Measurements from ENCODE around the gene RING1. TPM values are rescaled to one million over a fixed set of nuclear protein-coding genes. Genes with fewer than 3 reads are reported as not detected.

Gene RING1
- total and polyA plus RNA-seq, 3 donors from 2014 or later, result 36.2 to 60.2 (median 38.0) TPM

GRCh38 chr6:33254591-33254990, 46.3 kb downstream of the RING1 start:
- WGBS, 2 donors, result 89 to 94% methylated on average over 4 of the region's 4 CpGs
- no peaks in the 10 kb centered on the region for H3K36me3 ChIP-seq (ENCODE audit: low read depth, missing control alignments)
- intact Hi-C loops (cut with DNase I; ENCODE audit: low total_unique reads), result no loop called here
- TF ChIP-seq, protein P1, sequence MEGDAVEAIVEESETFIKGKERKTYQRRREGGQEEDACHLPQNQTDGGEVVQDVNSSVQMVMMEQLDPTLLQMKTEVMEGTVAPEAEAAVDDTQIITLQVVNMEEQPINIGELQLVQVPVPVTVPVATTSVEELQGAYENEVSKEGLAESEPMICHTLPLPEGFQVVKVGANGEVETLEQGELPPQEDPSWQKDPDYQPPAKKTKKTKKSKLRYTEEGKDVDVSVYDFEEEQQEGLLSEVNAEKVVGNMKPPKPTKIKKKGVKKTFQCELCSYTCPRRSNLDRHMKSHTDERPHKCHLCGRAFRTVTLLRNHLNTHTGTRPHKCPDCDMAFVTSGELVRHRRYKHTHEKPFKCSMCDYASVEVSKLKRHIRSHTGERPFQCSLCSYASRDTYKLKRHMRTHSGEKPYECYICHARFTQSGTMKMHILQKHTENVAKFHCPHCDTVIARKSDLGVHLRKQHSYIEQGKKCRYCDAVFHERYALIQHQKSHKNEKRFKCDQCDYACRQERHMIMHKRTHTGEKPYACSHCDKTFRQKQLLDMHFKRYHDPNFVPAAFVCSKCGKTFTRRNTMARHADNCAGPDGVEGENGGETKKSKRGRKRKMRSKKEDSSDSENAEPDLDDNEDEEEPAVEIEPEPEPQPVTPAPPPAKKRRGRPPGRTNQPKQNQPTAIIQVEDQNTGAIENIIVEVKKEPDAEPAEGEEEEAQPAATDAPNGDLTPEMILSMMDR (IDR thresholded peaks at IDR 0.05), result no peak
- no peak for TF ChIP-seq POLR2A (IDR thresholded peaks at IDR 0.05)
- no peaks in the 10 kb centered on the region for H3K9me3 ChIP-seq
- no peak for DNase-seq
- no peaks in the 10 kb centered on the region for H3K27me3 ChIP-seq
- no peak overlapping the region for H3K27ac ChIP-seq
- H3K4me1 ChIP-seq, result peaks cover 9% of the 10 kb centered on the region
- H3K4me3 ChIP-seq, result no peak overlapping the region

DNA sequence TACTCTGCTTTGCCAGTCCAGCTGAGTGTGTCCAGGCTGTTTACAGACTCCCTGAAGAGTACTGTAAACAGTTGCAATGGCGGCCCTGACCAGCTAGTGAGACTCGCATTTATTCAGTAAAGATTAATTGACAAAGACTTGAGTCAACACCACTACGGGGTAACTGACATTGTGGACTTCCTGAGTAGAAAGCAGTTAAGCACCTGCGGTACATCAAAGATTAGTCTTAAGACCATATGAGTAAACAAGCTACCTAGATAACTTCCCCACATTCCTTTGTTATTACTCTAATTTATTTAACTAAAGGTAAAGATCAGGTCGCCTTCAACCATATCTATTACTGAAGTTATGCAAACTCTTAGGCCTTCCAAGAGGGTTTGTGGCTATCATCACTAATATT, 50.7 kb downstream of the RING1 start:
- Histone ChIP-seq H3K4me3 (no peak overlapping the region), H3K9me3 (no peaks in the 10 kb centered on the region), H3K27ac (no peak overlapping the region), H3K27me3 (no peaks in the 10 kb centered on the region), H3K36me3 (ENCODE audit: low read depth, missing control alignments) (no peaks in the 10 kb centered on the region), H3K4me1 (no peaks in the 10 kb centered on the region)
- intact Hi-C loops (cut with DNase I; ENCODE audit: low total_unique reads), result no loop called here
- TF ChIP-seq, protein P1 (IDR thresholded peaks at IDR 0.05), result no peak
- TF ChIP-seq POLR2A (IDR thresholded peaks at IDR 0.05), result no peak
- 94 to 96% methylated on average over 5 of the region's 5 CpGs for WGBS, 2 donors
- no peak for DNase-seq

MicroRNAs encoded within 50 kb of the gene (microRNA counts, 767-probe panel; counts per million panel counts)
- 0 to 152 counts per million in 2 donors for microRNA hsa-miR-219-1-3p
- microRNA hsa-miR-219-5p, result 0 to 152 counts per million in 2 donors

Small RNAs within 50 kb of the gene (microRNA-seq; reads per million reads assigned to microRNA genes)
- 0.69 to 1.4 reads per million in 2 donors for gene MIR219A1 (ENCODE audit: borderline number of aligned reads in 2 of 2, borderline replicate concordance in 1 of 2)

Small RNAs within 50 kb of the gene (small RNA-seq; reads per million reads assigned to genes)
- gene MIR219A1 (1.1 to 1.2 reads per million in 2 donors), gene RNY4P10 (0 reads per million in 2 donors)

Other genes starting within 250 kb of the RING1 start
- 100 to 1,000 TPM; 312 to 334 TPM for gene BRD2, start 239.9 kb upstream of the RING1 start, total RNA-seq
- 299 TPM for gene BRD2, start 239.9 kb upstream of the RING1 start, polyA plus RNA-seq (ENCODE audit: insufficient read depth, low read depth, low replicate concordance)
- 1 to 10 TPM; 1.2 to 1.7 TPM for gene HLA-DOA, start 198.9 kb upstream of the RING1 start, total RNA-seq
- gene HLA-DOA, start 198.9 kb upstream of the RING1 start, polyA plus RNA-seq (ENCODE audit: insufficient read depth, low read depth, low replicate concordance), result 13.5 TPM
- gene HLA-DPA1, start 134.9 kb upstream of the RING1 start, total RNA-seq, result 10 to 100 TPM; 26.5 to 48.9 TPM
- 143 TPM for gene HLA-DPA1, start 134.9 kb upstream of the RING1 start, polyA plus RNA-seq (ENCODE audit: insufficient read depth, low read depth, low replicate concordance)
- gene HLA-DPB1, start 132.5 kb upstream of the RING1 start, total RNA-seq, result 10 to 100 TPM; 14.4 to 39.5 TPM
- gene HLA-DPB1, start 132.5 kb upstream of the RING1 start, polyA plus RNA-seq (ENCODE audit: insufficient read depth, low read depth, low replicate concordance), result 183 TPM
- gene COL11A2, start 16.0 kb upstream of the RING1 start, total RNA-seq, result 1 to 10 TPM; 8.6 to 8.8 TPM
- 8.2 TPM for gene COL11A2, start 16.0 kb upstream of the RING1 start, polyA plus RNA-seq (ENCODE audit: insufficient read depth, low read depth, low replicate concordance)
- gene RXRB, start 7.8 kb upstream of the RING1 start, total RNA-seq, result 10 to 100 TPM; 42.9 to 47.3 TPM
- gene RXRB, start 7.8 kb upstream of the RING1 start, polyA plus RNA-seq (ENCODE audit: insufficient read depth, low read depth, low replicate concordance), result 45.2 TPM
- gene SLC39A7, start 7.6 kb upstream of the RING1 start, total RNA-seq, result 10 to 100 TPM; 79.1 to 85.7 TPM
- 87.7 TPM for gene SLC39A7, start 7.6 kb upstream of the RING1 start, polyA plus RNA-seq (ENCODE audit: insufficient read depth, low read depth, low replicate concordance)
- 10 to 100 TPM; 25.4 to 26.3 TPM for gene HSD17B8, start 3.8 kb upstream of the RING1 start, total RNA-seq
- 11.2 TPM for gene HSD17B8, start 3.8 kb upstream of the RING1 start, polyA plus RNA-seq (ENCODE audit: insufficient read depth, low read depth, low replicate concordance)
- gene VPS52, start 63.4 kb downstream of the RING1 start, total RNA-seq, result 10 to 100 TPM; 71.0 to 85.0 TPM
- 87.1 TPM for gene VPS52, start 63.4 kb downstream of the RING1 start, polyA plus RNA-seq (ENCODE audit: insufficient read depth, low read depth, low replicate concordance)
- 1,000 to 10,000 TPM in 1 of 2 donors, 100 to 1,000 TPM in 1; 685 to 1,953 TPM for gene RPS18, start 63.6 kb downstream of the RING1 start, total RNA-seq
- 2,185 TPM for gene RPS18, start 63.6 kb downstream of the RING1 start, polyA plus RNA-seq (ENCODE audit: insufficient read depth, low read depth, low replicate concordance)
- gene B3GALT4, start 68.6 kb downstream of the RING1 start, total RNA-seq, result 10 to 100 TPM; 18.0 to 18.3 TPM
- gene B3GALT4, start 68.6 kb downstream of the RING1 start, polyA plus RNA-seq (ENCODE audit: insufficient read depth, low read depth, low replicate concordance), result 55.4 TPM
- gene WDR46, start 80.7 kb downstream of the RING1 start, total RNA-seq, result 10 to 100 TPM; 63.2 to 71.2 TPM
- 61.6 TPM for gene WDR46, start 80.7 kb downstream of the RING1 start, polyA plus RNA-seq (ENCODE audit: insufficient read depth, low read depth, low replicate concordance)
- gene PFDN6, start 81.1 kb downstream of the RING1 start, total RNA-seq, result 10 to 100 TPM; 45.5 to 56.2 TPM
- gene PFDN6, start 81.1 kb downstream of the RING1 start, polyA plus RNA-seq (ENCODE audit: insufficient read depth, low read depth, low replicate concordance), result 123 TPM
- 10 to 100 TPM; 42.8 to 46.2 TPM for gene RGL2, start 90.4 kb downstream of the RING1 start, total RNA-seq
- gene RGL2, start 90.4 kb downstream of the RING1 start, polyA plus RNA-seq (ENCODE audit: insufficient read depth, low read depth, low replicate concordance), result 52.7 TPM
- 100 to 1,000 TPM in 1 of 2 donors, 10 to 100 TPM in 1; 76.5 to 128 TPM for gene TAPBP, start 105.6 kb downstream of the RING1 start, total RNA-seq
- 34.6 TPM for gene TAPBP, start 105.6 kb downstream of the RING1 start, polyA plus RNA-seq (ENCODE audit: insufficient read depth, low read depth, low replicate concordance)
- gene ZBTB22, start 109.2 kb downstream of the RING1 start, total RNA-seq, result 10 to 100 TPM; 13.4 to 17.1 TPM
- 15.2 TPM for gene ZBTB22, start 109.2 kb downstream of the RING1 start, polyA plus RNA-seq (ENCODE audit: insufficient read depth, low read depth, low replicate concordance)
- gene DAXX, start 114.5 kb downstream of the RING1 start, total RNA-seq, result 10 to 100 TPM; 61.8 to 75.3 TPM
- 118 TPM for gene DAXX, start 114.5 kb downstream of the RING1 start, polyA plus RNA-seq (ENCODE audit: insufficient read depth, low read depth, low replicate concordance)
- 10 to 100 TPM; 19.8 to 22.5 TPM for gene KIFC1, start 183.3 kb downstream of the RING1 start, total RNA-seq
- 20.2 TPM for gene KIFC1, start 183.3 kb downstream of the RING1 start, polyA plus RNA-seq (ENCODE audit: insufficient read depth, low read depth, low replicate concordance)
- gene PHF1, start 202.5 kb downstream of the RING1 start, total RNA-seq, result 100 to 1,000 TPM; 184 to 218 TPM
- 216 TPM for gene PHF1, start 202.5 kb downstream of the RING1 start, polyA plus RNA-seq (ENCODE audit: insufficient read depth, low read depth, low replicate concordance)
- gene CUTA, start 209.6 kb downstream of the RING1 start, total RNA-seq, result 100 to 1,000 TPM; 139 to 146 TPM
- 132 TPM for gene CUTA, start 209.6 kb downstream of the RING1 start, polyA plus RNA-seq (ENCODE audit: insufficient read depth, low read depth, low replicate concordance)
- gene SYNGAP1, start 211.6 kb downstream of the RING1 start, total RNA-seq, result 10 to 100 TPM; 29.4 to 43.9 TPM
- 31.5 TPM for gene SYNGAP1, start 211.6 kb downstream of the RING1 start, polyA plus RNA-seq (ENCODE audit: insufficient read depth, low read depth, low replicate concordance)
- gene ZBTB9, start 246.1 kb downstream of the RING1 start, total RNA-seq, result 10 to 100 TPM; 15.2 to 15.7 TPM
- 16.9 TPM for gene ZBTB9, start 246.1 kb downstream of the RING1 start, polyA plus RNA-seq (ENCODE audit: insufficient read depth, low read depth, low replicate concordance)

Measured in testis (tissue), 3 donors.